CD4-positive, alpha-beta T cell treated with Interleukin-4 for 1 hour (primary cell): ENCODE measurements around the gene KCNH8.
A peak's percentile ranks its signal among the peaks of the same experiment; 100 is the strongest.

Experiments
- DNase-seq, 2 donors: peaks; one replicate each; pipeline ENCODE4 v3.0.0-alpha.2; 2020 to 2022

KCNH8 gene

DNA sequence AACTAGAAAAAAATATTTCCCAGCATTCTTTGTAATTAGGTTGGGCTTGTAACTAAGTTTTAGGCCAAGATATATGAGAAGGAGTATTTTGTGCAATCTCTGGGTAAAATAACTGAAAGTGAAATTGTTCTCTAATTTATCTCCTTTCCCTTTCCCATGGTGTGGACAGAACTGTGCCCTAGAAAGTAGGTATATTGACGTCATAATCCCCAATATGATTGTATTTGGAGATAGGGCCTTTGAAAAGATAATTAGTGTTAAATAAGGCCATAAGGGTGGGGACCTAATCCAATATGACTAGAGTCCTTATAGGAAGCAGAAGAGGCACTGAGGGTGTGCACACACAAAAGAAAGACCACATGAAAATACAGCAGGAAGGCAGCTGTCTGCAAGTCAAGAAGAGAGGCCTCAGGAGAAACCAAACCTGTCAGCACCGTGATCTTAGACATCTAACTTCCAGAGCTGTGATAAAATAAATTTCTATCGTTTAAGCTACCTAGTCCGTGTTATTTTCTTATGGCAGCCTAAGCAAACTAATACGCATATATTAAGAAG lies 106.6 kb downstream of the KCNH8 start:
- DNase-seq = no peak

DNA sequence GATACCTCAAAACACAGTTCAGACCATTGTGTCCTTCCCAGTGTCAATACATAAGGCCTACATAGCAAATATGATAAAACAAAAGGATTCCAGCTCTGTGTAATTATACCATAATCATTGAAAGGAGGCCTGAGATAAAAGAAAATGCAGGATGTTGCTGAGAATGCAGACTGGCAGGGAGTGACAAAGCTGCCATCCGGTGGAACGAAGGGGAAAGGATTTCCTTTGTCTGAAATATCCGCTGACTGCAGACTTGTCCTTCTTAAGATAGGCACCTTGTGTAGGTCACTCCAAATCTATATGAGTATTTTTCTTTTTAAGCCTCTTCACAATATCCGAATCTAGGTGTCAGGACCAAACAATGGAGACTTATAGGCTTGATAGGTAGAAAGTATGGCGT lies 108.0 kb downstream of the KCNH8 start:
- no peak for DNase-seq

DNA sequence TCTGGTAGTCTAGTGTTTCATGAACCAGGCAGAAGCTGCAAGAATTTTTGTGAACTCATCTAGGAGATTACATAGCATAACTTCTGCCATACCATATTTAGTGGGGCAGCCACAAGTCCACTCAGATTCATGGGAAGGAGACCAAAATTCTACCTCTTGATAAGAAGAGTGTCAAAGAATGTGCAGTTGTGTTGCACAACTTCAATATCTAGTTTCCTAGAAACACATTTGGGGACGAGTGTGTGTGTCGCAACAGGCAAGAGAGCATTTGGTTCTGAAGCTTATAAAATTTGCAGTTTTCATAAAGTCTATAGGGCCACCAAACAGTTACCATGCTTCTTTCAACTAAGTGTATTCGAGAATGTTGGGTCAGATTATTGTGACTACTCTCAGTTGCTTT lies 115.3 kb downstream of the KCNH8 start:
- no peak for DNase-seq

DNA sequence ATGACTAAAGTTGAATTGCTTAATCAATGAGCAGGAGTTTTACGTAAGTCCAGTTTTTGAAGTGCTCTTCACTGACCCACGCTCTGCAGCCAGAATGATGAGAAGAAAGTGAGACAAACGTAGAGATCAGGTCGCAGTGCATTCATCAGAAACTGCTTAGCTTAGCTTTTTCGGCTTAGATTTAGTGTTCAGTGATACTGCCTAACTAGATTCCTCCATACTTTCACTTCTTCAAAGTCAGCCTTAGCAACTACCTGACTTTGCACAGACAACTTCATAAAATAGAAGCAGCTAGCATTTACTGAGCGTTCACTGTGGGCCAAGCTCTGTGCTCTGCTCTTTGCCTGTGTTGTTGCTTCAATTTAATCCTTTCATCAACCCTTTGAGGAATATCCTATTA lies 116.1 kb downstream of the KCNH8 start:
- no peak for DNase-seq

DNA sequence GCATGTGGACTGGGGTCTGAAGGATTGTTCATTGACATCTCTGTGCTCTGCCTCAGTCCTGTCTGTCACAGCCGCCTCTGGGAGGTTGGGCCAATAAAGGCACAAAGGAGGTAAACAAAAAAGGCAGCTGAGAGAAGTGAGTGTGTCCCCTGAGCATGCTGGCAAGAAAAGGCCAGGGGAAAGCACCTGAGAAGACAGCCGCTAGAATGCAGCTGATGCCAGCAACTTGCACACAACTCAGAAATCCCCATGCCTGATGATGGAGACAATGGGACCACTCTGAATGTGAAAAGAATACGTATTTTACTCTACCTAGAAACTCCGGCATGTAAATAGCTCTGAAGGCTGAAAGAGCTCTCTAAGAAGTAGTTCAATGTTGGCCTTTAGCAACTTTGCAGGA lies 118.7 kb downstream of the KCNH8 start:
- no peak for DNase-seq

DNA sequence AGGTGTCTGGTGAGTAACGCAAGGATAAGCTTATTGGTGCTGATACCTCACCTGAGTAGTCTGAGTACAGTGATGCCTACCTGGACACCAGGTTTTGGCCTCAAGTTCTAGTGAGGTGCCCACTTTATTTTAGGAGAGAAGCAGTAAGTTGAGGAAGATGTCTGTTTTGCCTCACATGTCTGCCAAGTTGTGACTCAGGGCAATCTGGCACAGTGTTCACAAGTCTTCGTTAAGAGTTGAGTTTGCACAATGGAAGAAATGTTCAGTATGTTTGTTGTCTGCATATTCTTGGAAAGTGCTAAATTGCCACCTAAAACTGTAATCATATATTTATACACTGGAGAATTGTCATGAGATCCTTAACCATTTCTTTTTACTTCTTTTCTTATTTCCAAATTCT lies 122.2 kb downstream of the KCNH8 start:
- DNase-seq = no peak

DNA sequence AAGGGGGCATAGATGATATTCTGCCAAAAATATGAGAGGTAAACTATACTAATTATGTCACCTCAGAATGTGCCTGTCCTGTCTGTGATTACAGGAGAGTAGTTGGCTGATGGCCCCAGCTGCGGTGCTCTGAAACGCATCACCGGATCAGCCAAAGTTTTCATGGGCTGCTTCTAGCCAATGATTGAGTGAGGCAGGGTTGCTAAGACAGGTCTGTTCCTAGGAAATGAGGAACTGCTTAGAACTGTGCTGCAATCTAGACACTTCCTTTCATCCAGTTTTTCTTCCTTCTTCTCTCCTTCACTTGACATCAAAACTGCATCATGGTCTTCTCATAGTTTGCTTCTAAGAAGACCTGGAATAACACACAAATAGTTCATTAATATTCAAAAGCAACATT lies 124.0 kb downstream of the KCNH8 start:
- peak in 1 of 2 donors; percentile 15 for DNase-seq

DNA sequence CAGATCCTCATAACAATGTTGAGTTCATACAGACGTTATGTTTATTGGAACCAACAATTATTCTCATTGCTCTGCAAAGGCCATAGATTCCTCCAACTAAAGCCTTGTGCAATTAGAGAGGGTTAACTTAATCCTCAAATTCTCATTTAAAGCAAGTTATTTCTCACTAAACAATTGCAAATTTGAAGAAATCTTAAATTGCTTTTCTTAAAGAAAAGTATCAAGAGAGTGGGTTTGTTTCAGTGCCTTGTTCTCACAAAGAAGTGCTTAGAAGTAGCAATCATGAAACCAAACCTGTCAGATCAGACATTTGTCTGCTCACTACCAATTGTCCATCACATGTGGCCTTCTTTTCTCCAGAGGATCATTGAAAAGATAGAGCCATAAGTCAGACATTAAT lies 124.8 kb downstream of the KCNH8 start:
- DNase-seq = no peak

DNA sequence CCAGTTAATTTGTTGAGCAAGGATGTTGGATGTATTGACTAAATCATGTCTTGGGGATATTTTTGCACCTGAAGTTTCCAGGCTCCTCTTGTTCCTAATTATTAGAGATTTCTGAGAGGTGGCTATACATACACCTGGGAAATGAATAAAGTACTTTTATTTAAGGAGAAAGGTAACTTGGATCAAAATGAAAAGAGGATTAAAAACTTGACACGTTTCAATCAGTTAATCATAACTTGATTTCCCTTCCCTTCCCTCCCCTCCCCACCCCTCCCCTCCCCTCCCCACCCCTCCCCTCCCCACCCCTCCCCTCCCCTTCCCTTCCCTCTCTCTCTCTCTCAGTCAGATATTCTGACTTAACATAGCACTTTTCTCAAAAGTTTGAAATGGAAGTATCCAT lies 126.3 kb downstream of the KCNH8 start:
- no peak for DNase-seq

DNA sequence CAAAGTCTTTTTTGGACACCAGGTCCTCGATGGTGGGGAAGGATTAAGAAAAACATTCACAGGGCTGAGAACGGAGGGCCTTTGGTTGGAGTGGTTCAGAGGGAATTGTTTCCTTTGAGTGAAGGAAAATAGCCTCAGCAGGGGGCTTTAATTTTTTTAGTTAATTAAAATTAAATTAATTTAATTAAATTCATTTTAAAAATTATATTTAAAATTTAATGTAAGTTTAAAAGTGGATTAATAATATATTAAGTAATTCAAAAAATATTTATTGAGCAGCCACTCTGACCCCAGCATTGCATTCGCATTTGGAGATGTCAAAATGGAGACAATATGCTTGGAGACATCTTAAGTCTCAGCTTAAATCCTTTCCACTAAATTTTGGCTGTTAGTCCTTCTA lies 136.7 kb downstream of the KCNH8 start:
- no peak for DNase-seq

DNA sequence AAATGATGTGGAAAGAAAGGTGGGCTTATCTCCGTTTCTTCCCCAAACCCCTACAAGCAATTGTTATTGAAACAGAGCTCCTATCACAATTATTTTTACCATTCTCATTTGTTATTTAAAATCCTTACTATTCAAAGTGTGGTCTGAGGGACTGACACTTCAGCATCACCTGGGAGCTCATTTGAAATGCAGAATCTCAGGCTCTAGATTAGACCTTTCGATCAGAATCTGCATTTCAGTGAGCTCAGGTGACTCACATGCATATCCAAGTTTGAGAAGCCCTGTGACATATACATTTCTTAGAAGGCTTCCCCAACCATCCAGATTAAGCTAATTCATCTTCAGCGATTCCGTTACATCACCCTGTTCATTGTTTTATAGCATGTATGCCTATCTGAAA lies 145.0 kb downstream of the KCNH8 start:
- no peak for DNase-seq

DNA sequence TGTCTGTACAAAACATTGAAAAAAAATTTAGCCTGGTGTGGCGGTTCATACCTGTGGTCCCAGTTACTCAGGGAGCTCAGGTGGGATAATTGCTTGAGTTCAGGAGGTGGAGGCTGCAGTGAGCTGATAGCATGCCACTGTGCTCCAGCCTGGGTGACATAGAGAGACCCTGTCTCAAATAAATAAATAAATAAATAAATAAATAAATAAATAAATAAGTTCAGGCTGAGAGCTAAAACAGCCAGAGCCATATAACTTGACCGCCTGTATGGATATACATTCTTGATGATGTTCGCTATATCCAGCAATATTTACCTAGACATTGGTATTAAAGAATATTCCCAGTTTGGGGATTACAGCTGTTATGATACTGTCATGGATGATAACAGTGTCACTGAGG lies 146.9 kb downstream of the KCNH8 start:
- DNase-seq = no peak

DNA sequence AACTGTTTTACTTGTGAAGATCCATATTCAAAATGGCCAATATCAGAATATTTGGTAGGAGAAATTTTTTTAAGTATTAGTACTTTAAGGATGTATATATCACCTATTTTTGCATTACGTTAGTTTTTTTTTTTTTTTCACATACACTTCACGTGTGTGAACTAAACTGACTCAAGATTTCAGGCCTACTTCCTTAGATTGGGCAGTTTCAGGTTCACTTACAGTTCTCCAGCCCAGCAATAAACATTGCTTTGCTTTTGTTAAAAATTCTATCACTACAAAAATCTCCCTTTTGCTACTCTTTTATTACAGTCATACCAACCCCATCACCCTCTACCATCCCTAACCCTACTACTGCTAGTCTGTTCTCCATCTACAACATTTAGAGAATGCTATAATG lies 183.6 kb downstream of the KCNH8 start:
- DNase-seq = no peak

DNA sequence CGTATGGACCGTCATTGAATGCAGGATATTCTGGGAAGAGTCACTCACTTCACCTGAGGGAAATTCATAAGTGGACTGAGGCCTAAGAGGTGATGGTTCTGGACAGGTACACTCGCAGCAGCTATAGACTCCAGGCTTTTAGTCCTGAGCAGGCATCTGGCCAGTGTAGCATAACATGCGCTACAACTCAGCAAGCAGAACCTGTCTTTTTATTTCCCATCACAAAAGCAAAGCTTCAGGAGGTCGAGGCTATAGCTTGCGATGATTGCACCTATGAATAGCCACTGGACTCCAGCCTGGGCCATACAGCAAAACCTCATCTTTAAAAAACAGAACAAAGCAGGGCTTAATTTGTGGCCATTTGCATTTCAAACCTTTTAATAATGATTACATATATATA lies 185.8 kb downstream of the KCNH8 start:
- DNase-seq = no peak

DNA sequence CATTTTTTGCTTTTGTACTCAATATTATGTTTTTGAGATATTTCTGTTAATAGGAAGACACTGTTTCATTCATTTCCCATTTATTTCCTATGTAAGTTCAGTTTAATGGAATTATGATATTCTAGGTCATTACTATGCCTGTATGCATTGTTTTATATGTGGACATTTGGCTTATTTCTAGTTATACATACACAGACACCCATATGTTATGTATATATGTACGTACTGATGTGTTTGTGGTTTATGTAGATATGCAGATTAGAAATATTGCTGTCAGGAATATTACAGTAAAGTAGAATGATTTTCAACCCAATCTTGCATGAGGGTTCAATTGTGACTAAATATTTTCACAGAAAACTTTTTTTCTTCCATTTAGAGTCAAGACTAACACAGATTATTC lies 190.5 kb downstream of the KCNH8 start:
- no peak for DNase-seq

DNA sequence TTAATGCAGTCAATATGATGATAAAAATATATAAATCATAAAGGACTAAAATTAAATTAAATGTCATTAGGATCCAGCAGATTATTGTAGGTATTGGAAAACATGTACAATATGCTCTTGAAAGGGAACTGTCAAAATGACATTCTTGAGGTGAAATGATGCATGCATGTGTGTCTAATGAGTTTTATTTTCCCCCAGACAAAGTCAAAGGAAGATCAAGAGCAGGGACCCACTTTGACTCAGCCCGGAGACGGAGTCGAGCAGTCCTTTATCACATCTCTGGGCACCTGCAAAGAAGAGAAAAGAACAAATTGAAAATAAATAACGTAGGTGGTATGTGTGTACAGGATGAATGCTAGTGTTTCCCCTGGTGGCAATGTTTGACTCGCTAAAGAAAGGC lies 194.1 kb downstream of the KCNH8 start:
- DNase-seq = no peak

DNA sequence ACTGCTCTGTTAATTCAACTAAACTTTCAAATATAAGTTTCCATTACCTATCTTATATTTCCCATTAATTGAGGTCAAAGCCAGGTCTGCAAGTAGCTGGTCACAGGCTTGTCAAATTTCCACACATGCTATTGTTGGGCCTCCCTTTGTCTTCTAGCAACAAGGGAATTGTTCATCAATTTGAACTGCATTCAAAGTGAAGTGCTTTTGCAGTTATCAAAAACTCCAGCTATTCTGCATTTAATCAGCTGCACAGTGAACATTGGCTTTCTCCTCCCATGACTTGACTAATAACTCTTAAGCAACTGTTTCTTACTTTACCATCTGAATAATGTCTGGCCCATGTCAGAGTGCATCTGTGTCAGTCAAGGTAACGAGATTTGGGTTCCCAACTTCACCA lies 198.4 kb downstream of the KCNH8 start:
- no peak for DNase-seq

DNA sequence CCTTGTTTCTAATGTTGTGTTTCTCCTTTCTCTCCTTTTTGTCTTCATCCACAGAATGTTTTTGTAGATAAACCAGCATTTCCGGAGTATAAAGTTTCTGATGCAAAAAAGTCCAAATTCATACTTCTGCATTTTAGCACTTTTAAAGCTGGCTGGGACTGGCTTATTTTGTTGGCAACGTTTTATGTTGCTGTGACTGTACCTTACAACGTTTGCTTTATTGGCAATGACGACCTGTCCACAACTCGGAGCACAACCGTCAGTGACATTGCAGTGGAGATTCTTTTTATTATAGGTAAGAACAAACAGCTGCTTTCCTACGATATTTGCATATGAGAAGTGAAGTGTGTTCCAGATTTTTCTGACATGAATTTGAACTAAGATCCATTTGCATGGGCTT lies 199.4 kb downstream of the KCNH8 start:
- peak in 1 of 2 donors; percentile 31 for DNase-seq

DNA sequence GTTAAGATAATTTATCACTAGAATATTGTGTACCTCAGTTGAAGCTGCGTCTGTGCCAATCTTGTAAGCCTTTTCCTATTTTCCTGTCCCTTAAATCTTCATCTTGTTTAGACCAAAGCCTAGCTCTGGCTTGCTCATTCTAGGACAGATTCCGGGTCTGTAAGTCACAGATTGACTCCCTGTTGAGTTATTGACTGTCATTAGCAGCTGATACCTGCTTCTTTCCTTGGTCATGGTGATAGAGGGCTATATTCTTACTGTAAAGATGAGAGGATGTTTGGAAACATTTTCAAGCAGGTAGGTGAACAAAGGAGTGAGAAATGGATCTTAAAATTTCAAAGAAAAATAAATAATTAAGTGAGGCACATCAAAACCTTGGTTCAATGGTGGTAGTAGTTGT lies 200.2 kb downstream of the KCNH8 start:
- DNase-seq = no peak

DNA sequence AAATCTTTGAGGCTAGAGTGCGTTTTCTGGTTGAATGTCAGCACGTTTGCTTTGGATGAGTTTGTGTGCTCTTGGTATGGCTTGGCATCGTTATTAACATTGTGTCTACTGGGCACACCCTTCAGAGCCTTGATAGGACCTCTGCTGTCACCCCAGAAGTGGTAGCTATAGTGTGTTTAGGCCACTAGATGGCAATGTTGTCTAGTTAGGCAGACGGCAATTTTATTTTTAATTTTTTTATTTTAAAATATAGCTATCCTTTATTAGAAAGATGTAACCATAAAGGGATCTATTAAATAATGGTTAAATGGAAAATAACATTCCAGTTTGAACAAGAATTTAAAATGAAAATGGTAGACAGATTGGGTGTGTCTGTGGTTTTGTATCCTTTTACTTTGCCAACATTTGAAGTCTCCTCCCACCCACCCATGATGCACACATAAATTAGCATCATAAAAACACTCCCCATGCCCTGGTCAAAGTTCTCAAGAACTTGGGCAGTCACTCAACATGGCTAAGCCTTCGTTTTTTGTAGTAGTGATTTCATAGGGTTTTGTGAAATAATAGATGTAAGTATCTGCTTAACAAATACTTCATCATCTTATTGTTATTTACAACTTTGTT lies 200.7 kb downstream of the KCNH8 start:
- DNase-seq = peak in 1 of 2 donors; percentile 20

DNA sequence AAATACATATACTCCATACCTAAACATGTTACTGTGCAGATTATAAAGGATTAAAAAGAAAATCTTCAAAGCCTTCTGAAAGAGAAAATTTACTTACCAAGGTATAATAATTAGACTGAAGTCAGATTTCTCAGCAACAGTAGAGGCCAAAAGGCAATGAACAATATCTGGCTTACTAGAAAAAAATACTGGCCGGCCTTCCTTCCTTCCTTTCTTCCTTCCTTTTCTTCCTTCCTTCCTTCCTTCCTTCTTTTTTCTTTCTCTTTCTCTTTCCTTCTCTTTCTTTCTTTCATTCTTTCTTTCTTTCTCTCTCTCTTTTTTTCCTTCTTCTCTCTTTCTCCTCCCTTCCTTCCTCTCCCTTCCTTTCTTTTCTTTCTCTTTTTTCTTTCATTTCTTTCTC lies 209.6 kb downstream of the KCNH8 start:
- no peak for DNase-seq

DNA sequence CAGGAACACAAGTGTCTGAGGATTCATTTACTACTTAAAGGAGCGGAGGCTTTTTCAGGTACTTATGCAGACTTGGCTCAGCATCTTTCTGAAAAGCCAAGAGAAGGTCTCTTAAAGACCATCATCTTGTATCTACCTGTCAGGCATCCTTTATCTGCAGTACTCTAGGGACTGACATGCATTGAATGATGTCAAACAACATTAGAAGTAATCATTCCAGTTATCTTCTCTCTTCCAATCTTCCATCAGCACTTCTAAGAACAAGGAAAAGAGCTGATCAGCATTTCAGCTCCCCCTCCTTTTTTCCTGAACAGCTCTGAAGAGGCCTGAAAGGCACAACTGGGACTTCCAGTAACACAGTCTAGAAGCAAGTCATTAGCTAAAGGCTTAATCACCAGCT lies 214.8 kb downstream of the KCNH8 start:
- no peak for DNase-seq

DNA sequence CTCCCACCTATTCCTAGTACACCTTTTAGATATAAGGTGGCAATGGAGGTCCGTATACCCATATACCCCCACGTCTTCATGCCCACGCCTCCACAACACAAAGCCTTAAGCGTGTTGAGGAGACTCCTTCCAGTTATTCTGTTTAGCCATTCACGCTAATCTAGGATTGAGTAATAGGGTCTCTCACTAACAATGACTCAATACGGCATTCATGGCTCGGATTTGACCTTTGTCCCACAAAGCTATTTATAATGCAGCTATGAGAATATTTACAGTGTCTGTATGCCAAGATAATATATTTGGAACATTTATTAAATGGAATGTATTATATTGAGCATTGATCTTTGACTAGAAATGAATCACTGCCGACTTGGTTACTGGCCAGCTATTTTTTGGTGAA lies 215.8 kb downstream of the KCNH8 start:
- DNase-seq = no peak

DNA sequence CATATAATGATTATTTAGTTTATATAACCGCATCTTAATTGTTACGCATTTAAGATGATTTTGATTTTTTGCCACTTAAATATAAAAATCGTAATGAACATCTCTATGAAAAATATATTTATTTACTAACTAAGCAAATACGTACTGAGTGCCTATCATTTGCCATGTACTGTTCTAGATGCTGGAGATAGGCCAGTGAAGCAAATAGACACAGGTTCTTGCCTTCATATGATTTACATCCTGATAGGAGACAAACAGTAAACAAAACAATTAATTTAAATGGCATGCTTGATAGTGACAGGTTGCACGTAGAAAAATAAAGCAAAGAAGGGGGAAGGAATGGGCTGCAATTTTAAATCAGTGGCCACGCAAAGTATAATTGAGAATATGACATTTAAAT lies 217.2 kb downstream of the KCNH8 start:
- DNase-seq = no peak

DNA sequence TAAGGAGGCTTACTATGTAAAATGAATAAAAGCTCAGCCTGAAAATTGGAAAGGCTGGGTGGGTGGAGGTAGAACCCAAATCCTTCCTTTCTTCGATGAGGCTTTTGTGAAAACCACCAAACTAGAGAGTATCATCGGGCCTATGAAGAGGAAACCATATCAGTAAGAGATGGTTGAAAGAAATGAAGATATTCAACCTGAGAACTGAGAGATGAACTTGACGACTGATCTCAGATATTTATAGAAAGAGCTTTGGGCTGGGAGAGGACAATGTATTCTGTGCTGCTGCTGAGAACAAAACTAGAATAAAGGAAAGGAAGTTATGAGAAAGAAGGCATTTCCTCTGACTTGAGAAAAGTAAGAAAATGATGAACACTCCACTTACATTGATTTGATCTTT lies 236.6 kb downstream of the KCNH8 start:
- no peak for DNase-seq

DNA sequence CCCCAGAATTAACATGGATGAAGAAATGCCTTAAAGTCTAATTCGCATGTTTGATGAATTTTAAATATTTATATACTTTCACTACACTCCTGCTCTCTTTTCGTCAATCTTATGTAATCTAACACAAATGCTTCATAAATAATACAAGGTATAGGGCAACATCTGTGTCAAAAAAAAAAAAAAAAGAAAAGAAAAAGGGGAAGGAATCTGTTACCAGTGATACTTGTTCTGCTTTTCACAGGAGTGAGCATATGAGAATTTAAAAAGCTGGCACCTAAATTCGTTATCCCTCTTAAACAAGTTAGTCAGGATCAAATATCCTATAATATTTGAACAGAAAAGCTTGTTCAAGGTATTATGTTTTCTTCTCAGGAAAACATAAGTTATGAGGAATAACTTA lies 243.8 kb downstream of the KCNH8 start:
- DNase-seq = no peak
